Activated CD4-positive, alpha-beta T cell treated with anti-CD3 and anti-CD28 coated beads, Interleukin-2, amount 50 U/mL, for 4 hours (primary cell): ENCODE data around the gene DUSP10.

Experiments used
- DNase-seq, 2 experiments: peaks; one replicate each; pipeline ENCODE4 v3.0.0-alpha.2; 2020

DUSP10 gene

GRCh38 chr1:221712198-221712684 lies 29.6 kb downstream of the DUSP10 start:
- DNase-seq: peak in 1 of 2 experiments; percentile 10

GRCh38 chr1:221711656-221712055 lies 30.2 kb downstream of the DUSP10 start:
- DNase-seq: no peak

GRCh38 chr1:221711063-221711577 lies 30.8 kb downstream of the DUSP10 start:
- no peak for DNase-seq

- no peak for DNase-seq
These were observed 32.0 kb downstream of the DUSP10 start for GRCh38 chr1:221709854-221710253.

DNA sequence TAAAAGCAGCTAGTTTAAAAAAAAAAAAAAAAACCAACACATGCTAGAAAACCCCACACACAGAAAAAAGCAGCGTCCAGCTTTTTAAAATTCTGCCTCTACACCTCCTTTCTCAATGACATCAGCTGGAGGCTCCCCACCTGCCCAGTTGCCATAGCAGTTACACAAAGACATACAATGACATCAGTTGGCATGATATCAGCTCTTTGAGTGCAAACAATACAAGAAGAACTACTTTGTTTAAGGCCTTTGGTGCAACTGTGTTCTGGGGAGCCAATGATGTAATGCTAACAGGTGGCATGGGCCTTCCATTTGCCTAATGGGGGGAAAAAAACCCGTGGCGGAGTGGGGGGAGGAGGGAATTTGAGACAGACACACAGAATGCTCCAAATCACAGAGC lies 32.9 kb downstream of the DUSP10 start:
- peak; percentile 10 for DNase-seq

GRCh38 chr1:221708076-221708571 lies 33.8 kb downstream of the DUSP10 start:
- peak; percentile 9 to 12 for DNase-seq

DNA sequence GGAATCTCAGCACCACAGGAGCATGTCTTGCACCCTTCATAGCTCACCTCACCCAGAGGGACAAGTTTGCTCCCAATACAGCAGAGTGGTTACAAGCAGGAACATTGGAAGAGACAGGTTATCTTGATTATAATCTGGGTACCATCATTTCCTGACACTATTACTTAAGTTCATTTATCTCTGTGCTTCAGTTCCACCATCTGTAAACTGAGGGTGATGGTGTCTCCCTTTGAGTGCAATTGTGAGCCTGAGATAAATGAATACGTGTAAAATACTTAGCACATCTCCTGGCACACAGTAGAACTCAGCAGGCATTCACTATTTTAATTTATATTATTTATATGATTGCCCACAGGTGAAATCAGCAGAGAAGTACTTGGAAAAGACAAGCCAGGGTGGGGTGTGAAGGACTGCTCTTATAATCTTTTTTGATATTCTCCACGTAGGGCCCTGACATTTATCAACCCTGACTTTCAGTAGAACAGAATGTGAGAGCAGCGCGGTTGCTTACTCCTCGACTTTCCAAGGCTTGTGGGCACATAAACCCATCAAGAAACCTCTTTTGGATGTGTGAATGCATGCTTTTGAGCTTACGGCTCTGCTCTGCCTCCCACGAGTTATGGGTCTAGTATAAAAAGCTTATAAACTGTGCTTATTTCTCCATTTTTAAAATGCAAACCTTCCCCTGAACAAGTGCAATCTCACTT lies 34.9 kb downstream of the DUSP10 start:
- DNase-seq: no peak

GRCh38 chr1:221706191-221706590 lies 35.7 kb downstream of the DUSP10 start:
- no peak for DNase-seq

- DNase-seq: no peak
These were observed 37.6 kb downstream of the DUSP10 start for GRCh38 chr1:221704306-221704705.

GRCh38 chr1:221701570-221702186 lies 40.2 kb downstream of the DUSP10 start:
- no peak for DNase-seq

DNA sequence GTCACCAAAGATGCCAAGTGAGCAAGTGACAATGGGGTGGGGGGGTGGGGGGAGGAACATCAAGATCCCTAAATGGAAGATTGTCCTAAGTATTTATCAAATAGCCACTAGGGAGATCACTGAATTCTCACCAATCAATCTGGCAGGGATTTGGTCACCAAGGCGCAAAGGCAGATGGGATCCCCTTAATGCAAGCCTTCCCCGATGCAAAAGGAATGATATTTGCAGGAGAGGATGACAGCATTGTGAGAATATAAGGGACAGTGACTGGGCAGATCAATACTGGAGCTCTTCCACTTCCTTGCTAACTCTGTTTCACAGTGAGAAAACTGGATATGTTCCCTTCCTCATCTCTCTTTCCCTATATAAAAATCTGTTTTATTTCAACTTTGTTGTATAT lies 40.9 kb downstream of the DUSP10 start:
- DNase-seq: no peak

GRCh38 chr1:221700536-221700935 lies 41.4 kb downstream of the DUSP10 start:
- no peak for DNase-seq

DNA sequence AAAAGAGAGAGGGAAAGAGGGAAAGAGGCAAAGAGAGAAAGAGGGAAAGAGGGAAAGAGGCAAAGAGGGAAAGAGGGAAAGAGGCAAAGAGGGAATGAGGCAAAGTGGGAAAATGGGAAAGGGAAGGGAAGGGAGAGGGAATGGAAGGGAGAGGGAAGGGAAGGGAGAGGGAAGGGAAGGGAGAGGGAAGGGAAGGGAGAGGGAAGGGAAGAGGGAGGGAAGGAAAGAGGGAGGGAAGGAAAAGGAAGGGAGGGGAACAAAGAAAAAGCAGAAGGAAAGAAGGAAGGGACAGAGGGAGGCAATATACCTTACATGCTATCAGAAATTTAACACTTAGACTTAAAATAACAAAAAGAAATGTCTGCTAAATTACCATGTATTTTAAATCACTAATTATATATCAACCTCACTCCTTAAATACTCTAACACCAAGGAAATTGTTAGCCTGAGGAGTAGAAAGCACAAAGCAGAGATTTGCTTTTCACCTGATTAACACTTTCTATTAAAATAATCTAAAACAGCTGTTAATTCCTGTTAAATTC lies 41.8 kb downstream of the DUSP10 start:
- no peak for DNase-seq

DNA sequence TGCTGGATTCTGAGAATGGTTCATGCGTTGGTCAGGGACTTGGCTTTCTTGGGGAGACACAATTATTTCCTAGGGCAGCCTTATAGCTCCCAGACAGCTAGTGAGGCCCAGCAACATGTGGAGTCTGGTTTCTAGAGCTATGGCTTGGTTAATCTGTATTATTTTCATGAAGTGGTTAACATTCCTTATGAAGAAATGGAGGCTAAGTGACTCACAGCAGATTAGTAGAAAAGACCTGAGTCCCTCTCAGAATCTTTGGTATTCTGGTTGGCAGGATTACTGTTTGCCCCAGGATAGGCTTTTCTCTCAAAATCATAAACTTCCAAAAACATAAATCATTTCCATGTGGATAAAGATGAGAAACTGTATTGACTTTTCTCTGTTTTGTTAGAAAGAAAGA lies 42.3 kb downstream of the DUSP10 start:
- no peak for DNase-seq

- no peak for DNase-seq
These were observed 43.1 kb downstream of the DUSP10 start for GRCh38 chr1:221698579-221699349.

- no peak for DNase-seq
These were observed 43.9 kb downstream of the DUSP10 start for GRCh38 chr1:221697923-221698425.

- DNase-seq: no peak
These were observed 45.0 kb downstream of the DUSP10 start for GRCh38 chr1:221696718-221697461.

- no peak for DNase-seq
These were observed 45.9 kb downstream of the DUSP10 start for GRCh38 chr1:221696027-221696426.

- no peak for DNase-seq
These were observed 46.6 kb downstream of the DUSP10 start for GRCh38 chr1:221695301-221695700.

- no peak for DNase-seq
These were observed 47.8 kb downstream of the DUSP10 start for GRCh38 chr1:221694109-221694508.

DNA sequence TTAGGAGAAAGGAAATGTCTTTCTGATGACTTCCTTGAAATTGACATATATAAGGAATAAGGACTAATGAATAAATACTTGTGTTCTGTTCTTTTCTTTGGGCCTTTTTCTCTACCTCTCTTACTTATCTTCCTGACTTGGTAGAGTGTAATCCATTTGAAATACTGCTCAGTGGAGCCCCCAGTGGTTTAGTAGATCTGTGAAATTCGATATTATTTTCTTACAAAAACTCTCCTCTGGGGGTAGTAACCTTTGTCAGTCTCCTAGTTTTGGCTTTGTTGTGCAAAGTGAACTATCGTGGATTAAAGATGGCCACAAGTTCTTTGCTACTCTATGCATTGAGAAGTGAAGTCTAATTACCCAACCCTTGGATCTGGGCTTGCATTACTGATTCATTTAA lies 48.8 kb downstream of the DUSP10 start:
- DNase-seq: no peak

- no peak for DNase-seq
These were observed 49.2 kb downstream of the DUSP10 start for GRCh38 chr1:221692643-221693042.
